ENCODE data around the gene GALNTL6.

The GALNTL6 gene

GRCh38 chr4:171889681-171890080, 76.5 kb downstream of the GALNTL6 start:
- no peak for DNase-seq

- no peak for DNase-seq
Observed at GRCh38 chr4:171891038-171891437, 77.8 kb downstream of the GALNTL6 start.

GRCh38 chr4:171896426-171896825, 83.2 kb downstream of the GALNTL6 start:
- DNase-seq: no peak

GRCh38 chr4:171919314-171919713, 106.1 kb downstream of the GALNTL6 start:
- DNase-seq: no peak

GRCh38 chr4:171920901-171921300, 107.7 kb downstream of the GALNTL6 start:
- DNase-seq: no peak

- peak in 2 of 3 experiments; percentile 47 to 84 for DNase-seq
Observed at GRCh38 chr4:171924746-171925376, 111.7 kb downstream of the GALNTL6 start.

- DNase-seq: no peak
Observed at GRCh38 chr4:171928336-171928735, 115.1 kb downstream of the GALNTL6 start.

- DNase-seq: no peak
Observed at GRCh38 chr4:171929477-171929876, 116.3 kb downstream of the GALNTL6 start.

- DNase-seq: no peak
Observed at GRCh38 chr4:171929907-171930306, 116.7 kb downstream of the GALNTL6 start.

- DNase-seq: no peak
Observed at GRCh38 chr4:171932238-171932637, 119.0 kb downstream of the GALNTL6 start.

GRCh38 chr4:171940656-171941055, 127.5 kb downstream of the GALNTL6 start:
- no peak for DNase-seq

- DNase-seq: no peak
Observed at GRCh38 chr4:171947400-171947799, 134.2 kb downstream of the GALNTL6 start.

GRCh38 chr4:171948038-171948437, 134.8 kb downstream of the GALNTL6 start:
- DNase-seq: no peak

GRCh38 chr4:171954650-171955049, 141.4 kb downstream of the GALNTL6 start:
- no peak for DNase-seq

- DNase-seq: no peak
Observed at GRCh38 chr4:171956678-171957077, 143.5 kb downstream of the GALNTL6 start.

GRCh38 chr4:171962110-171962509, 148.9 kb downstream of the GALNTL6 start:
- no peak for DNase-seq

GRCh38 chr4:171966356-171966755, 153.2 kb downstream of the GALNTL6 start:
- DNase-seq: no peak

- DNase-seq: no peak
Observed at GRCh38 chr4:171978216-171978615, 165.0 kb downstream of the GALNTL6 start.

GRCh38 chr4:171979461-171979860, 166.3 kb downstream of the GALNTL6 start:
- no peak for DNase-seq

GRCh38 chr4:171981185-171981584, 168.0 kb downstream of the GALNTL6 start:
- DNase-seq: no peak

GRCh38 chr4:171983935-171984805, 171.0 kb downstream of the GALNTL6 start:
- DNase-seq: no peak

GRCh38 chr4:171985129-171985528, 171.9 kb downstream of the GALNTL6 start:
- no peak for DNase-seq

- DNase-seq: no peak
Observed at GRCh38 chr4:171993247-171993646, 180.0 kb downstream of the GALNTL6 start.

GRCh38 chr4:172007889-172008288, 194.7 kb downstream of the GALNTL6 start:
- peak in 1 of 3 experiments; percentile 45 for DNase-seq
